Spleen (tissue), 11 donors: ENCODE data around the gene SEMA4A. TPM values are rescaled to one million over a fixed set of nuclear protein-coding genes. Genes with fewer than 3 reads are reported as not detected.

Experiments used
- DNase-seq: peaks from one replicate; pipeline ENCODE4 v3.0.0-alpha.2; 2020
- H3K27ac ChIP-seq, 8 donors: fragments of 200-600 bp; sonication (generic) in 7 of 8; 1 replicate in 4 of 8; 2 replicates in 4 of 8; pipeline versions ENCODE4 v1.5.0 to v1.8.0; 2016 to 2021; ENCODE audit warnings: inconsistent platforms in 4 of 8, mild to moderate bottlenecking in 4 of 8, moderate library complexity in 1 of 8
- H3K27me3 ChIP-seq, 7 donors: fragments of 200-600 bp; sonication (generic) in 6 of 7; replicated peaks in 1 of 7; 1 replicate in 4 of 7; 2 replicates in 3 of 7; pipeline versions ENCODE4 v1.5.0 to v1.8.0; 2016 to 2021; ENCODE audit warnings: inconsistent platforms in 3 of 7, mild to moderate bottlenecking in 1 of 7
- H3K36me3 ChIP-seq, 6 donors: fragments of 200-600 bp; sonication (generic) in 5 of 6; 1 replicate in 4 of 6; 2 replicates in 2 of 6; pipeline versions ENCODE4 v1.5.0 to v1.8.0; 2016 to 2021; ENCODE audit warnings: inconsistent platforms in 2 of 6
- H3K4me1 ChIP-seq, 6 donors: fragments of 200-600 bp; sonication (generic) in 5 of 6; 1 replicate in 3 of 6; 2 replicates in 3 of 6; pipeline versions ENCODE4 v1.5.0 to v1.8.0; 2016 to 2021; ENCODE audit warnings: inconsistent platforms in 3 of 6
- H3K4me3 ChIP-seq, 8 donors: fragments of 200-600 bp; sonication (generic) in 7 of 8; 1 replicate in 4 of 8; 2 replicates in 4 of 8; pipeline versions ENCODE4 v1.5.0 to v1.8.0; 2016 to 2021; ENCODE audit warnings: inconsistent platforms in 4 of 8, mild to moderate bottlenecking in 4 of 8, moderate library complexity in 2 of 8
- H3K9me3 ChIP-seq, 8 donors: fragments of 200-600 bp; sonication (generic) in 7 of 8; 1 replicate in 4 of 8; 2 replicates in 4 of 8; pipeline versions ENCODE4 v1.5.0 to v1.8.0; 2016 to 2021; ENCODE audit warnings: inconsistent platforms in 4 of 8
- POLR2A ChIP-seq, 3 donors: fragments of 450-650 bp; IDR thresholded peaks; one replicate each; pipeline ENCODE4 v1.5.1; 2017; ENCODE audit warnings: antibody characterized with exemption in 3 of 3, mild to moderate bottlenecking in 1 of 3
- POLR2AphosphoS5 ChIP-seq, 3 donors: sonication (generic); formaldehyde crosslinking; IDR thresholded peaks; one replicate each; pipeline ENCODE4 v1.5.1; 2017; ENCODE audit warnings: antibody characterized with exemption in 3 of 3
- WGBS, 5 donors: extraction: QIAGEN DNeasy Blood & Tissue Kit in 3 of 5; methylation state at CpG; one replicate each; pipeline versions ENCODE4 v1.1.5 to v1.1.7; 2013 to 2018; 5-methylcytosine and 5-hydroxymethylcytosine counted together
- intact Hi-C: fragments of 100-400 bp; cut with DNase I; formaldehyde crosslinking; loops from one replicate; pipeline ENCODE4 v1.15.0; 2023; ENCODE audit warnings: low total_unique reads
- polyA plus RNA-seq, 3 donors: library from polyadenylated mRNA; stranded (reverse); fragments of 200-250 nt; gene quantifications; one replicate each; pipeline ENCODE4 v1.2.1, GENCODE V29; 2013
- total RNA-seq, 7 donors: library from RNA; depleted of rRNA in 3 of 7; stranded (reverse); fragments of >200 nt in 3 of 7; fragmentation: NEBNext Ultra II Directional in 4 of 7; extraction: Animal tissue kit (Norgen Biotek cat#: 25700) in 4 of 7; gene quantifications; one replicate each; pipeline versions ENCODE4 v1.1.0 to v1.2.1, GENCODE V29; 2016 to 2021
- TF ChIP-seq, protein P1 (sequence below), 11 experiments: fragments of 200-600 bp in 7 of 11; fragments of 450-650 bp in 4 of 11; sonication (generic) in 4 of 11; IDR thresholded peaks in 8 of 11; conservative IDR thresholded peaks in 3 of 11; 1 replicate in 7 of 11; 2 replicates in 4 of 11; pipeline versions ENCODE4 v1.4.0 to v1.8.0; 2016 to 2021; ENCODE audit warnings: antibody characterized with exemption in 11 of 11, inconsistent platforms in 4 of 11, mild to moderate bottlenecking in 1 of 11
- donor health status: healthy with polysubstance abuse.
- donor health status: DM: no; HTN: no; CAD: no; lungs with moderate emphysema.
- donor health status: DM: no; HTN: no; CAD: no.
- donor health status: Bipolar disorder and iron deficiency.
- donor health status: healthy.
- donor health status: DM: no; HTN: no; CAD: no.
- donor health status: DM: yes; HTN: yes; CAD: no.

Gene SEMA4A
- total and polyA plus RNA-seq, 10 donors, result 7.1 to 65.9 (median 33.2) TPM

DNA sequence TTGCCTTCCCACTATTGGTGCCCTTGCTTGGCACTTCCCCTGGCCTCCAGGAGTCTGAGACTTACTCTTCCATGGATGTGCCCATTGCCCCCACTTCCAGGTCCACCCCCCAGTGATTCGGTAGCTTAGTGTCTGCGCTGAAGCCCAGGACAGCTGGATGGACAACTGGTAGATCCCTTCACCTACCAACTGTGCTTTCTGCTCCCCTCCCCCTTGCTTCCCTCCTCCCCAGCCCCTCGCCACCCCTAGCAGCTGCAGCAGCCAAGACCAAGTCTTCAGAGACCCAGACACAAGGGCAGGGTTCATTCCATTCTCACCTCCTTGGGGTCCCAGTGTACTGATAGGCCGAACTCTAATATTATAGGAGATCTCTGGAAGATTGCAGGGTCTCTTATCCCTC is 31.9 kb upstream of the SEMA4A start:
- H3K27ac ChIP-seq, result peak overlapping the region in 5 of 8 donors; percentile 53 to 92 (median 89)
- 81 to 91% (median 89%) methylated on average over 4 of the region's 4 CpGs for WGBS, 5 donors
- H3K36me3 ChIP-seq, result no peaks in the 10 kb centered on the region
- no peak for DNase-seq
- intact Hi-C loops, result no loop called here
- H3K4me1 ChIP-seq, result peaks cover 53 to 100% (median 88%) of the 10 kb centered on the region in 6 donors
- TF ChIP-seq, protein P1, sequence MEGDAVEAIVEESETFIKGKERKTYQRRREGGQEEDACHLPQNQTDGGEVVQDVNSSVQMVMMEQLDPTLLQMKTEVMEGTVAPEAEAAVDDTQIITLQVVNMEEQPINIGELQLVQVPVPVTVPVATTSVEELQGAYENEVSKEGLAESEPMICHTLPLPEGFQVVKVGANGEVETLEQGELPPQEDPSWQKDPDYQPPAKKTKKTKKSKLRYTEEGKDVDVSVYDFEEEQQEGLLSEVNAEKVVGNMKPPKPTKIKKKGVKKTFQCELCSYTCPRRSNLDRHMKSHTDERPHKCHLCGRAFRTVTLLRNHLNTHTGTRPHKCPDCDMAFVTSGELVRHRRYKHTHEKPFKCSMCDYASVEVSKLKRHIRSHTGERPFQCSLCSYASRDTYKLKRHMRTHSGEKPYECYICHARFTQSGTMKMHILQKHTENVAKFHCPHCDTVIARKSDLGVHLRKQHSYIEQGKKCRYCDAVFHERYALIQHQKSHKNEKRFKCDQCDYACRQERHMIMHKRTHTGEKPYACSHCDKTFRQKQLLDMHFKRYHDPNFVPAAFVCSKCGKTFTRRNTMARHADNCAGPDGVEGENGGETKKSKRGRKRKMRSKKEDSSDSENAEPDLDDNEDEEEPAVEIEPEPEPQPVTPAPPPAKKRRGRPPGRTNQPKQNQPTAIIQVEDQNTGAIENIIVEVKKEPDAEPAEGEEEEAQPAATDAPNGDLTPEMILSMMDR (IDR thresholded peaks at IDR 0.05 in 8 of 11, conservative IDR thresholded peaks at IDR 0.05 in 3 of 11), result no peak
- TF ChIP-seq POLR2A (IDR thresholded peaks at IDR 0.05) (no peak), POLR2AphosphoS5 (IDR thresholded peaks at IDR 0.05) (no peak)
- H3K27me3 ChIP-seq, result peaks cover 0 to 44% (median 0%) of the 10 kb centered on the region in 7 donors
- no peaks in the 10 kb centered on the region for H3K9me3 ChIP-seq
- peak overlapping the region in 2 of 8 donors; percentile 0 to 48 for H3K4me3 ChIP-seq

DNA sequence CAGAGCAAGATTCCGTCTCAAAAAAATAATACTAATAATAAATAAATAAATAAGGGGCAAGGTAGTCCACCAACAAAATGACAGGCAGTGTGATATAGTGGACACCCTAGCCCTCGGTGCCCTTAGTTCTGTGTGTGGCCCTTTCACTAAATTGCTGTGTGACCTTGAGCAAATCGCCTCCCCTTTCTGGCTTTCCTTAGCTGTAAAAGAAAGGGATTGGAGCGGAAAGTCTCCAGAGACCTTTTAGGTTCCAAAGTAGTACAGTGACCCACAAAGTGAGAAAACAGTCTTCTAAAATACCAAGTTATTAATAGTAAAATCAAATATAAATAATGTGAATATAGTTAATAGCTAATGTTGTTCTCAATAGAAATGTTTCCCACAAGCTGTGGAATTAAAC is 31.3 kb upstream of the SEMA4A start:
- peak overlapping the region; percentile 53 to 92 (median 82) for H3K27ac ChIP-seq
- WGBS, 5 donors, result 59 to 83% (median 74%) methylated on average over 4 of the region's 4 CpGs
- peaks cover 0 to 37% (median 0%) of the 10 kb centered on the region in 7 donors for H3K27me3 ChIP-seq
- no peak for DNase-seq
- peak overlapping the region in 3 of 8 donors; percentile 0 to 48 (median 24) for H3K4me3 ChIP-seq
- intact Hi-C loops, result no loop called here
- H3K4me1 ChIP-seq, result peaks cover 59 to 100% (median 93%) of the 10 kb centered on the region in 6 donors
- H3K36me3 ChIP-seq, result no peaks in the 10 kb centered on the region
- TF ChIP-seq POLR2A (IDR thresholded peaks at IDR 0.05) (no peak), POLR2AphosphoS5 (IDR thresholded peaks at IDR 0.05) (no peak)
- TF ChIP-seq, protein P1 (IDR thresholded peaks at IDR 0.05 in 8 of 11, conservative IDR thresholded peaks at IDR 0.05 in 3 of 11), result no peak
- H3K9me3 ChIP-seq, result no peaks in the 10 kb centered on the region

DNA sequence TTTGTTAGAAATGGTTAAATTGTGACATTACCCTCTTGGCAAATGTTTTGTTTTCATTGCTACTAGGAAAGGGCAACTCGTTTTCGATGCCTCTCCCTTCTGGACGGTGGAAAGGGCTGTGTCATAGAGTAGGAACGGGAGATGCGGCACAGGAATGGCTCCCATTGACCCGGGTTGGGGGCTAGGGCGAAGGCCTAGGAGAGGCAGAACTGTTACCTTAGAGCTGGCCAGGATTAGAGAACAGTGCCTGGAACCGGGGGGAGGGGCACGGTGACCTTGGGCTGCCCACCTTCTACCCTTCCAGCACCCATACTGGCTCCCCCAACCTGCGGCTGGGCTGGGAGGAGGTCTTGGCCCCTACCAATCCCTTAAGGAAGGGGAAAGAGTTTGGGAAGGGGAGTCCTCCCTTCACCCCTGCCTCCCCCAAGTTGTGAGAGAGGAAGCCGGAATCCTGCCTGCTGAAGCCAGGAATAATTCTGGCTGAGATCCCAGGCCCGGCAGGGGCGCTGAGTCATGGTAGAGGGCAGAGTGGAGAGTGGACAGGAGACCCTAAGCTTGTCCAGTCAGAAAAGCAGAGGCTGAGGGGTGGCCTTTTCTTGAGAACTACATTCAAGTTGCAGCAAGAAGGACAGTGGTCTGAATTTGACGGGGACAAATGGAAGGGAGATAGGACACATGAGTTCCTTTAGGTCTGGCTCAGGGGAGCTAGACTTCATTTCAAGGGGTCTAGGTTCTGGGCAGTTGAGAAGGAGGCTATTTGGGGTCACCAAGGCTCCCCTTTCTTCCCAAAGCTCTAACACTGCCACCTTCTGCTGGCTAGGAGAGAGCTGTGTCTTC is 30.6 kb upstream of the SEMA4A start:
- peaks cover 0 to 33% (median 0%) of the 10 kb centered on the region in 7 donors for H3K27me3 ChIP-seq
- H3K4me1 ChIP-seq, result peaks cover 66 to 100% (median 94%) of the 10 kb centered on the region in 6 donors
- peak overlapping the region; percentile 67 to 92 (median 82) for H3K27ac ChIP-seq
- H3K4me3 ChIP-seq, result peak overlapping the region in 3 of 8 donors; percentile 23 to 48 (median 24)
- H3K9me3 ChIP-seq, result no peaks in the 10 kb centered on the region
- WGBS, 5 donors, result 50 to 72% (median 62%) methylated on average over 14 of the region's 14 CpGs
- no peaks in the 10 kb centered on the region for H3K36me3 ChIP-seq
- no peak for DNase-seq
- intact Hi-C loops, result no loop called here
- TF ChIP-seq, protein P1 (IDR thresholded peaks at IDR 0.05 in 8 of 11, conservative IDR thresholded peaks at IDR 0.05 in 3 of 11), result no peak
- TF ChIP-seq POLR2A (IDR thresholded peaks at IDR 0.05), result no peak
- peak; percentile 53 to 75 (median 68) for TF ChIP-seq POLR2AphosphoS5 (IDR thresholded peaks at IDR 0.05)
